Coronary artery (tissue), 2 donors: Measurements from ENCODE around the gene LIG3.
A peak's percentile ranks its signal among the peaks of the same experiment; 100 is the strongest.

ENCODE experiments used
- DNase-seq: peaks from one replicate; pipeline ENCODE4 v3.0.0-alpha.2; 2017; ENCODE audit warnings: low spot score
- H3K27ac ChIP-seq, 2 donors: fragments of 200-600 bp; sonication (generic); one replicate each; pipeline ENCODE4 v1.5.1; 2016 to 2019
- H3K4me3 ChIP-seq: fragments of 200-600 bp; sonication (generic); 2 replicates; pipeline ENCODE4 v1.5.1; 2016; ENCODE audit warnings: mild to moderate bottlenecking, moderate library complexity
- TF ChIP-seq, protein P1 (sequence below): fragments of 200-600 bp; sonication (generic); IDR thresholded peaks from one replicate; pipeline ENCODE4 v1.5.1; 2019; ENCODE audit warnings: antibody characterized with exemption

Gene LIG3

GRCh38 chr17:34979650-34980352 lies 511 bp upstream of the LIG3 start:
- Histone ChIP-seq H3K27ac (peak overlapping the region; percentile 90 to 99), H3K4me3 (peak overlapping the region; percentile 89)
- no peak for DNase-seq
- TF ChIP-seq, protein P1, sequence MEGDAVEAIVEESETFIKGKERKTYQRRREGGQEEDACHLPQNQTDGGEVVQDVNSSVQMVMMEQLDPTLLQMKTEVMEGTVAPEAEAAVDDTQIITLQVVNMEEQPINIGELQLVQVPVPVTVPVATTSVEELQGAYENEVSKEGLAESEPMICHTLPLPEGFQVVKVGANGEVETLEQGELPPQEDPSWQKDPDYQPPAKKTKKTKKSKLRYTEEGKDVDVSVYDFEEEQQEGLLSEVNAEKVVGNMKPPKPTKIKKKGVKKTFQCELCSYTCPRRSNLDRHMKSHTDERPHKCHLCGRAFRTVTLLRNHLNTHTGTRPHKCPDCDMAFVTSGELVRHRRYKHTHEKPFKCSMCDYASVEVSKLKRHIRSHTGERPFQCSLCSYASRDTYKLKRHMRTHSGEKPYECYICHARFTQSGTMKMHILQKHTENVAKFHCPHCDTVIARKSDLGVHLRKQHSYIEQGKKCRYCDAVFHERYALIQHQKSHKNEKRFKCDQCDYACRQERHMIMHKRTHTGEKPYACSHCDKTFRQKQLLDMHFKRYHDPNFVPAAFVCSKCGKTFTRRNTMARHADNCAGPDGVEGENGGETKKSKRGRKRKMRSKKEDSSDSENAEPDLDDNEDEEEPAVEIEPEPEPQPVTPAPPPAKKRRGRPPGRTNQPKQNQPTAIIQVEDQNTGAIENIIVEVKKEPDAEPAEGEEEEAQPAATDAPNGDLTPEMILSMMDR, result no peak

DNA sequence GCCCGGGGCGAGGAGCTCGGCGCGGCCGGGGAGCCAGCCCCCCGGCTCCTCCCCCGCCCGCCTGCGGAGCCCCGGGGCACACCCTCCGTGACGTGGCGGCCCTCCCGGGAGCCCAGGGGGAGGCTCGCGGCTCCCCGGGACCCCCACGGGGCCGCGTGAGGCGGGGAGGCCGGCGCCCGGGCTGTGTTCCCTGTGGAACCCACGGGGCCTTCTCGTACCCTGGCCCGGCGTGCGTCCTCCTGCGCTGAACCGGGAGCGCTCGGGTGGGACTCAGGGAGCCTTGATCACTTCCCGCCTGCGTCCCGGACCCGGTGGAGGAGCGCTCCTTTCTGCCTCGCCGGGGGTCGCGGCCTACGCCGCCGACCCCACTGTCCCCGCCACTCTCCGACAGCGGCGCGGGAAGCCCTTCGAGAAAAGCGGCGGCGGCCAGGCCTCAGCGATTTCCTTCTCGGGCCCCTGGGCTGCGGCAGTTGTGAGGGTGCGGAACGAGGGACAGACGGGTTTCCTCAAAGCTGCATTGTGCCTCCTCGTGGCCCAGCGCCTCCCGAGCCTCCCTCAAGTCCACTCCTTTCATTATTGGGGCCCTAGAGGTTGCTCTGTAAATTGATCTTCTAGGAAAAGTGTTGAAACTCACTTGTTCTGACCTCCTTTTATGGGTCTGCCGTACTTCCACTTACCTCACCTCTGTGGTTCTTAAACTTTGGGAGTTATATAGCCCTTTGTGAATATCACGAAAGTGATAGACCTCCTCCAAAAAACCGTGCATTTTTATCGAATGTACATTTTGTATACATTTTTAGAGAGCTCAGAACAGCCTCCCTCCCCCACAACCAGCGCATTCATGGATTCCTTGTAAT lies 597 bp downstream of the LIG3 start:
- DNase-seq, result peak; percentile 84
- peak overlapping the region; percentile 89 for H3K4me3 ChIP-seq
- TF ChIP-seq, protein P1, result no peak
- peak overlapping the region; percentile 90 to 99 for H3K27ac ChIP-seq

GRCh38 chr17:34981538-34982241 lies 1.4 kb downstream of the LIG3 start:
- peak overlapping the region; percentile 89 for H3K4me3 ChIP-seq
- no peak for DNase-seq
- H3K27ac ChIP-seq, result peak overlapping the region; percentile 90 to 99
- TF ChIP-seq, protein P1, result no peak

- TF ChIP-seq, protein P1, result no peak
- no peak for DNase-seq
- H3K4me3 ChIP-seq, result no peak overlapping the region
- no peak overlapping the region for H3K27ac ChIP-seq
These were observed 6.9 kb downstream of the LIG3 start for GRCh38 chr17:34987232-34987631.

GRCh38 chr17:34988644-34989043 lies 8.3 kb downstream of the LIG3 start:
- TF ChIP-seq, protein P1, result no peak
- H3K27ac ChIP-seq, result no peak overlapping the region

GRCh38 chr17:34989473-34989872 lies 9.2 kb downstream of the LIG3 start:
- TF ChIP-seq, protein P1, result no peak

More at GRCh38 chr17:34988644-34989043, 8.3 kb downstream of the LIG3 start:
- DNase-seq, result no peak
- no peak overlapping the region for H3K4me3 ChIP-seq

More at GRCh38 chr17:34989473-34989872, 9.2 kb downstream of the LIG3 start:
- Histone ChIP-seq H3K4me3 (no peak overlapping the region), H3K27ac (no peak overlapping the region)
- DNase-seq, result no peak
